Retina (tissue), 1 donor: ENCODE results near the gene TRNT1.

Experiments
- DNase-seq: peaks from one replicate; pipeline ENCODE4 v3.0.0-alpha.2; 2016

Gene TRNT1

GRCh38 chr3:3126477-3127431, at the start of gene TRNT1:
TRNT1 (plus strand) TSS chr3:3126940; CDS start chr3:3129041, 2,101 bp downstream.
- DNase-seq, result peak; percentile 97

GRCh38 chr3:3080309-3080708, 46.4 kb upstream of the TRNT1 start:
- peak; percentile 10 for DNase-seq

- no peak for DNase-seq
These were observed 45.1 kb upstream of the TRNT1 start for GRCh38 chr3:3081381-3082233.

- no peak for DNase-seq
These were observed 44.4 kb upstream of the TRNT1 start for GRCh38 chr3:3082234-3082924.

- no peak for DNase-seq
These were observed 41.9 kb upstream of the TRNT1 start for GRCh38 chr3:3084890-3085289.

GRCh38 chr3:3085782-3086181, 41.0 kb upstream of the TRNT1 start:
- no peak for DNase-seq

- DNase-seq, result no peak
These were observed 40.5 kb upstream of the TRNT1 start for GRCh38 chr3:3086239-3086638.

- no peak for DNase-seq
These were observed 39.5 kb upstream of the TRNT1 start for GRCh38 chr3:3087279-3087678.

- DNase-seq, result no peak
These were observed 38.8 kb upstream of the TRNT1 start for GRCh38 chr3:3087716-3088465.

GRCh38 chr3:3089017-3089416, 37.7 kb upstream of the TRNT1 start:
- DNase-seq, result no peak

GRCh38 chr3:3097958-3098357, 28.8 kb upstream of the TRNT1 start:
- no peak for DNase-seq

GRCh38 chr3:3101660-3102458, 24.9 kb upstream of the TRNT1 start:
- no peak for DNase-seq

- DNase-seq, result no peak
These were observed 24.0 kb upstream of the TRNT1 start for GRCh38 chr3:3102751-3103150.

- no peak for DNase-seq
These were observed 21.5 kb upstream of the TRNT1 start for GRCh38 chr3:3105246-3105645.

- no peak for DNase-seq
These were observed 20.9 kb upstream of the TRNT1 start for GRCh38 chr3:3105815-3106214.

- DNase-seq, result no peak
These were observed 19.6 kb upstream of the TRNT1 start for GRCh38 chr3:3107181-3107580.

- no peak for DNase-seq
These were observed 18.9 kb upstream of the TRNT1 start for GRCh38 chr3:3107858-3108257.

GRCh38 chr3:3109407-3110298, 17.1 kb upstream of the TRNT1 start:
- no peak for DNase-seq

GRCh38 chr3:3110299-3110630, 16.5 kb upstream of the TRNT1 start, which contains the start of gene IL5RA:
IL5RA (minus strand) TSS chr3:3110374; CDS start chr3:3104984, 5,390 bp downstream.
- no peak for DNase-seq

- DNase-seq, result no peak
These were observed 15.9 kb upstream of the TRNT1 start for GRCh38 chr3:3110749-3111361.
